Activated CD8-positive, alpha-beta T cell treated with anti-CD3 and anti-CD28 coated beads for 36 hours (primary cell): ENCODE data around the gene BNC2. TPM values are rescaled to one million over a fixed set of nuclear protein-coding genes. Genes with fewer than 3 reads are reported as not detected.

ENCODE experiments used
- ATAC-seq: fragments of 200-7000 bp; cut with Tn5 transposase; one replicate; pipeline ENCODE4 v1.10.0; 2021; ENCODE audit warnings: mild to moderate bottlenecking, moderate library complexity
- CTCF ChIA-PET: fragments of 350-600 bp; sonication (Branson Sonifier 250); formaldehyde crosslinking; loops from one replicate; lab custom pipeline; 2021; ENCODE audit warnings: antibody characterized with exemption; lab: Charles Lee
- POLR2A ChIA-PET: fragments of 350-600 bp; sonication (Branson Sonifier 250); formaldehyde crosslinking; loops from one replicate; lab custom pipeline; 2021; ENCODE audit warnings: antibody characterized with exemption; lab: Charles Lee
- DNase-seq: peaks from one replicate; pipeline ENCODE4 v3.0.0-alpha.2; 2020
- H3K27ac Mint-ChIP-seq: one replicate; pipeline ENCODE4 v1.8.0; 2021; ENCODE audit warnings: mild to moderate bottlenecking, mixed read lengths
- H3K27me3 Mint-ChIP-seq: one replicate; pipeline ENCODE4 v1.8.0; 2021; ENCODE audit warnings: mixed read lengths
- H3K36me3 Mint-ChIP-seq: one replicate; pipeline ENCODE4 v1.8.0; 2021; ENCODE audit warnings: low read depth, mixed read lengths
- H3K4me1 Mint-ChIP-seq: one replicate; pipeline ENCODE4 v1.8.0; 2021; ENCODE audit warnings: low read depth, mixed read lengths
- H3K4me3 Mint-ChIP-seq: one replicate; pipeline ENCODE4 v1.8.0; 2021; ENCODE audit warnings: mild to moderate bottlenecking, moderate library complexity, mixed read lengths
- H3K9me3 Mint-ChIP-seq: one replicate; pipeline ENCODE4 v1.8.0; 2021; ENCODE audit warnings: mixed read lengths
- CTCF ChIP-seq: fragments of 200-600 bp; IDR thresholded peaks from one replicate; pipeline ENCODE4 v1.8.0; 2022; ENCODE audit warnings: antibody characterized with exemption, mild to moderate bottlenecking
- intact Hi-C: fragments of 100-400 bp; cut with micrococcal nuclease; formaldehyde crosslinking; loops from one replicate; pipeline ENCODE4 v1.10.0; 2022
- total RNA-seq, 2 experiments: library from RNA; stranded (reverse); gene quantifications; one replicate each; pipeline ENCODE4 v1.2.3, GENCODE V29; 2021

BNC2 gene
- total RNA-seq, 2 experiments from 2014 or later, result not detected

- ChIA-PET POLR2A (no interaction called here), CTCF (no interaction called here)
- H3K9me3 Mint-ChIP-seq, result peaks cover 8% of the 10 kb centered on the region
- H3K27ac Mint-ChIP-seq, result no peak overlapping the region
- no peak for DNase-seq
- no peaks in the 10 kb centered on the region for H3K4me1 Mint-ChIP-seq
- no peaks in the 10 kb centered on the region for H3K36me3 Mint-ChIP-seq
- H3K4me3 Mint-ChIP-seq, result no peak overlapping the region
- H3K27me3 Mint-ChIP-seq, result peaks cover 12% of the 10 kb centered on the region
- ATAC-seq, result no peak
- intact Hi-C loops, result loop anchor here (10.0 kb wide), 1 partner anchor 128 kb away; no protein-coding TSS in a partner anchor
- no peak for TF ChIP-seq CTCF
Observed at GRCh38 chr9:16877256-16877655, 6.8 kb upstream of the BNC2 start.

- H3K27me3 Mint-ChIP-seq, result peaks cover 33% of the 10 kb centered on the region
- ChIA-PET POLR2A (no interaction called here), CTCF (no interaction called here)
- no peak for TF ChIP-seq CTCF
- H3K9me3 Mint-ChIP-seq, result peaks cover 7% of the 10 kb centered on the region
- intact Hi-C loops, result loop anchor here (10.0 kb wide), 1 partner anchor 132 kb away; no protein-coding TSS in a partner anchor
- DNase-seq, result no peak
- H3K4me1 Mint-ChIP-seq, result peaks cover 4% of the 10 kb centered on the region
- no peaks in the 10 kb centered on the region for H3K36me3 Mint-ChIP-seq
- H3K27ac Mint-ChIP-seq, result no peak overlapping the region
- no peak for ATAC-seq
- no peak overlapping the region for H3K4me3 Mint-ChIP-seq
Observed at GRCh38 chr9:16873126-16873802, 2.8 kb upstream of the BNC2 start.

GRCh38 chr9:16871336-16872151, 1.1 kb upstream of the BNC2 start:
- H3K27ac Mint-ChIP-seq, result no peak overlapping the region
- ChIA-PET CTCF (no interaction called here), POLR2A (no interaction called here)
- peak overlapping the region; percentile 45 for H3K4me3 Mint-ChIP-seq
- H3K27me3 Mint-ChIP-seq, result peaks cover 38% of the 10 kb centered on the region
- H3K9me3 Mint-ChIP-seq, result peaks cover 3% of the 10 kb centered on the region
- H3K36me3 Mint-ChIP-seq, result no peaks in the 10 kb centered on the region
- DNase-seq, result peak; percentile 30
- TF ChIP-seq CTCF, result no peak
- ATAC-seq, result peak; percentile 24
- intact Hi-C loops, result loop anchor here (10.0 kb wide), 1 partner anchor 133 kb away; no protein-coding TSS in a partner anchor
- peaks cover 4% of the 10 kb centered on the region for H3K4me1 Mint-ChIP-seq

GRCh38 chr9:16869882-16870595, 431 bp downstream of the BNC2 start:
- no peaks in the 10 kb centered on the region for H3K36me3 Mint-ChIP-seq
- no peak overlapping the region for H3K27ac Mint-ChIP-seq
- intact Hi-C loops, result loop anchor here (10.0 kb wide), 1 partner anchor 135 kb away; no protein-coding TSS in a partner anchor
- peaks cover 4% of the 10 kb centered on the region for H3K4me1 Mint-ChIP-seq
- ChIA-PET CTCF (no interaction called here), POLR2A (no interaction called here)
- no peaks in the 10 kb centered on the region for H3K9me3 Mint-ChIP-seq
- no peak overlapping the region for H3K4me3 Mint-ChIP-seq
- no peak for TF ChIP-seq CTCF
- ATAC-seq (no peak), DNase-seq (no peak)
- H3K27me3 Mint-ChIP-seq, result peaks cover 38% of the 10 kb centered on the region
